ENCODE results near the gene FXYD4.

The FXYD4 gene

DNA sequence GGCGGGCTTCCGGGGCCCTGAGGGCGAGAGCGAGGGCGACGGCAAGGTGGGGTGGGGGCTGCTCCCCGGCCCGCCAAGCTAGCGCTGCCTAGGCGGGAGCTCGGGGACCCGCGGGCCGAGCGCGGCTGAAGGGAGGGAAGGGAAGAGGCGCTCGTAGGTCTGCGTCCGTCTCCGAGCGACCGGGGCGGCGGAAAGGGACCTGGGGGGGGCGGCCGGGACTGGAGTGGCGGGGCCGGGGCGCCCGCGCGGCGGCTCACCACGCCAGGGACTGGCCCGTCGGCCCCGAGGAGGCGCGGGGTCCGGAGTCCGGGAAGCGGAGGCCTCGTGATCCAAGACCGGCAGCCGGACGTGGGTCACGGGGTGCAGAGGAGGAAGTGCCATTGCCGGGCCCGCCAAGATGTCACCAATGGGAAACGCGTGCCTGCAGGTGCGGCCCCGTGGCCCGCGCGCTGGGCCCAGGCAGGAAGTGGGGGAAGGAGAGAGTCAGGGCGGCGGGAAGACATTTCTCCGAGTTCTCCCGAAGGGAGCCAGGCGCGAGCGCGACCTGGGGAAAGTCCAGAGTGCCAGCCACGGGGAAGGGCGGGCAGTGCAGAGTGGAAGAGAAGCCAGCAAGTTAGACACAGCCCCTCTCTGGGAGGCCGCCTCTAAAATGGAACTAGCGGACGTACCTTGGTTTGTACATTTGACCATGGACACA is 25.6 kb downstream of the FXYD4 start:
- no peak for DNase-seq

GRCh38 chr10:43398939-43399319 is 27.5 kb downstream of the FXYD4 start:
- no peak for DNase-seq

DNA sequence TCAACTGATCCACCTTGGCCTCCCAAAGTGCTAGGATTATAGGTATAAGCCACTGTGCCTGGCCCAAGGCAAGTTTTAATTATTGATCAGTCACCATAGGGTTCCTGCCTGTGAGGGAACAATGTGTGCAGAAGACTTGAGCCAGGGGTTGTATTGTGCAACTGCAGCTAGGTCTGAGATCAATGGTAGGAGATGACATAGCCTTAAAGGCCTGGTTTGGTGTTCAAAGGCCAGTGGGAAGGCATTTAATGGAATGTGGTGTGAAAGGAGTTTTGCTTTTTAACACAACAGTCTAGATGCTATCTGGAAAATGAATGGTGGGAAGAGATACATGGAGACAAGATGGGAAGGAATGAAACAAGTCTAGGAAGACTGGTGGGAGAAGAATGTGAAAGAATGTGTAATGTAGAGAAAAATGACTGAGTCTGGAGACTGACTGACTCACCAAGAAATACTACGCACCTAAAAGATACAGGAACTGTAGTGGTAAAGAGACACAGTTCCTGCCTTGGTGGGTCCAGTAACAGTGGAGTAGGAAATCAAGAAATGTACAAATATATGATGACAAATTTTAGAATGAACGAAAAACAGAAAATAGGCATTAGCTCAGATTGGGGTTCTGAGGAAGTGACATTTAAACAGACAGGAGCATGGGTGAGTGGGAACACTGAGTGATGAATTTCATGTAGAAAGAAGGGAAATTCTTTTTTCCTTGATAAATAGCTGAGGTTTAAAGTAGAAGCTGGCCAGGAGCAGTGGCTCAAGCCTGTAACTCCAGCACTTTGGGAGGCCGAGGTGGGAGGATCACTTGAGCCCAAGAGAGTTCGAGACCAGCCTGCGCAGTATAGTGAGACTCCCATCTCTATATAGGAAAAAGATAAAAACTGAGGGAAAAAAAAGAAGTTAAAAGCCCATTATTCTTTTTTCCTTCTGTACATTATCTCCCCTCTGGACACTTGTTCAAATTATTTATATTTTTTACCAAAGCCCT is 28.2 kb downstream of the FXYD4 start:
- DNase-seq, result no peak

DNA sequence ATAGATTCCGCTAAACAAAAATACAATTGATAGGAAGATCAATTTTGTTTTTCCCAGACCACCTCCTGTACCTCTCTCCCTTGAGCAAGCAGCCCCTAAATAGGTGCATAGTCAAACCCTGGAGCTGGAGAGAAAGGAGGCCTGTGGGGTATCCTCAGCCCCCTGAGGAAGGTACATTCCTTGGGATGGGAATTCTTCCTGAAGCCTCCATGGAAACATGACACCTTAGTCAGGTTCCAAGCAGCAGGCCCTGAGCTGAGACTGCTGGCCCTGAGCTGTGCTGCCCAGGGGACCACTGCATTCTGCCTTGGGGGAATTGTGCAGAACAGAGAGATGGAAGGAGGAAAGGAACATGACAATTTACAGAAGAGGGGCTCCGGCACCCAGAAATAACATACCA is 30.2 kb downstream of the FXYD4 start:
- DNase-seq, result no peak

GRCh38 chr10:43402176-43402575 is 30.7 kb downstream of the FXYD4 start:
- no peak for DNase-seq

DNA sequence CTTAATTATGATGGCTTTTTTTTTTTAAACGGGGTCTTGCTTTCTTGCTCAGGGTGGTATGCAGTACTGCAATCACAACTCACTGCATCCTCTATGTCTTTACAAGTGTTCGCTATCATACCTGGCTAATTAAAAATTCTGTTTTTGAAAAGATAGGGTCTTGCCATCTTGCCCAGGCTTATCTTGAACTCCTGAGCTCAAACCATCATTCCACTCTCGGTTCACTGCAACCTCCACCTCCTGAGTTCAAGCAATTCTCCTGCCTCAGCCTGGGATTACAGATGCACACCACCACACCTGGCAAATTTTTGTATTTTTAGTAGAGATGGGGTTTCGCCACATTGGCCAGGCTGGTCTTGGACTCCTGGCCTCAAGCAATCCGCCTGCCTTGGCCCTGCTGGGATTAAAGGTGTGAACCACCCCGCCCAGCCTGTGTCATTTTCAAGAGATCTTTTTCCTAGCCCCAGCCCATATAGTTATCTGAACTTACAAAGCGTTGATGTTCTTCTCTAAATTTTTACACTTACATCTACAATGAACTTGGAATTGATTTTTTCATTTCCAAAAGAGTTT is 31.5 kb downstream of the FXYD4 start:
- DNase-seq, result no peak

DNA sequence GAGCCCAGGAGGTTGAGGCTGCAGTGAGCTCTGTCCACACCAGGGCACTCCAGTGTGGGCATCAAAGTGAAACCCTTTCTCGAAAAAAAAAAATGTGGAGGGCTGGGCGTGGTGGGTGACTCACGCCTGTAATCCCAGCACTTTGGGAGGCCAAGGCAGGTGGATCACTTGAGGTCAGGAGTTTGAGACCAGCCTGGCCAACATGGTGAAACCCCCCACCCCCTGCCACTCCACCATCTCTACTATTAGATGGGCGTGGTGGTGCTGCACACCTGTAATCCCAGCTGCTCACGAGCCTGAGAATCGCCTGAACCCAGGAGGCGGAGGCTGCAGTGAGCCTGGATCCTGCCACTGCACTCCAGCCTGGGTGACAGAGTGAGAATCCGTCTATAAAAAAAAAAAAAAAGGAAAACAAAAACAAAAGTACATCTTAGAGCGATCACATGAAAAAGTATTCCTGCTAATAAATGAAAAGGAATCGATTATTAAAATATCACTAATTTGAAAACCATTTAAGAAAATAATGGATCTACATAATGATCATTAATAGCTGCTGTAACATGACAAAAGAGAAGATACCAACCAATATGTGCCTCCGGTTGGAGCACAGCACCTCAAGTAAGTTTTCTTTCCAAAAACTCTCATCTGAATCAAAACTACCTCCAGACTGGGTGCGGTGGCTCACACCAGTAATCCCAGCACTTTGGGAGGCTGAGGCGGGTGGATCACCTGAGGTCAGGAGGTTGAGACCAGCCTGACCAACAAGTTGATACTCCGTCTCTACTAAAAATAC is 32.7 kb downstream of the FXYD4 start:
- no peak for DNase-seq

DNA sequence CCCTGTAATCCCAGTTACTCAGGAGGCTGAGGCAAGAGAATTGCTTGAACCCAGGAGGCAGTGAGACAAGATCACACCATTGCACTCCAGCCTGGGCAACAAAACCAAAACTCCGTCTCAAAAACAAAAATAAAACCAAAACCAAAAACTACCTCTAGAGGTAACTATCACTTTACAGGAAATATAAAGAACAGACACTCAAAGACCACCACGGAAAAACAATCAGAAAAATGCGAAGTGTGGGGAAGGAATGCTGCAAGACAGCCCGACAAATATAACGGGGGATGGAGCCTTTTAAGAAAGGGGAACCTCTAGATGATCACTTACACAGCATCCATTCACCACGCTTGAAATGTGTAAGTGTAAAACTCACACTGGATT is 33.3 kb downstream of the FXYD4 start:
- DNase-seq, result no peak

DNA sequence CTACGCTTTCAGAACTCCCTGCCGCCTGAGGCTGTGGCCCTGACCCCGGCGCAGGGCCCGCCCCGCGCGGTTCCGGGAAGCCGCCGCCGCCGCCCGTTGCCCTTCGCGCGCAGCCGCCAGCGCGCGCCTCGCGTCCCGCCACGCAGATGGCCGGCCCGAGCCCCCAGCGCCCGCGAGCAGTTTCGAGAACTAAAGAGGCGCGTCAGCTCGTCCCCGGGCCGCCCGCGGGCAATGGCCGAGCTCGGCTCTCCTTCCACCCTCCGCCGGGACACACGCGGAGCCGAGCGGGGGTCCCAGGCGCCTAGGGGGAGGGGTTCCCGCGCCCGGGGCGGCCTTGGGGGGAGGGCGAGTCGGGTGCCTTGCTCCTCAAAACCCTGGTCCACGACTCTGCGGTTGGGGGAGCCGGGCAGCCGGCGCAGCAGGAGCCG is 35.7 kb downstream of the FXYD4 start:
- no peak for DNase-seq

DNA sequence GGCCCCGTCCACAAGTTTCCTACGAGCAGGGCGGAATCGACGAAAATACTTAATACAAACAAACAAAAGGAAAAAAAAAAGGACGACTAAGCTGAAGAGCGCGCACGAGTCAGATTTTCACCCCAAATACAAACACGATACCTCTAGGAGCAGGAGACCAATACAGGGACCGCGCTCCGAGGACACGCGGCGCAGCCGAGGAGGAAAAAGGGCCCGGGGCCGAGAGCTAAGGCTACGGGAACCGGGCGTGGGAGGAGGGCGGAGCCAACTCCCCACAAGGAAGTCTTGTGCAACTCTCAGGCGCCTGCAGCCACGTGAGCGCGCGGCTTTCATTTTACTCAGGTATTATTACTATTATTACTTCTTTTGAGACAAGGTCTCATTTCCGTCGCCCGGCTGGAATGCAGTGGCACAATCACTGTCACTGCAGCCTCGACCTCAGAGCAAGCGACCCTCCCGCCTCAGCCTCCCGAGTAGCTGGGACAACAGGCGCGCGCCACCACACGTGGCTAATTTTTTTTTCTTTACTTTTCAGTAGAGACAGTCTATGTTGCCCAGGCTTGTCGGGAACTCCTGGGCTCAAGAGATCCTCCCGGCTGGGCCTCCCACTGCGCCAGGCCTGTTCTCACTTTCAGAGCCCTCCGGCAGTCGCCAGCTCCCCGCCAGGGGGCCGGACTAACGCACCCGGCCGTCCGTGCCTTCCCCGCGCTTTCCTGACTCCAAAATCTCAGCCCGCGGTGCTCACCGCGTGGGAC is 36.3 kb downstream of the FXYD4 start:
- no peak for DNase-seq

- DNase-seq, result no peak
Measured at GRCh38 chr10:43408331-43408709, 36.9 kb downstream of the FXYD4 start.

- no peak for DNase-seq
Measured at GRCh38 chr10:43408710-43409384, 37.4 kb downstream of the FXYD4 start, which contains the start of gene HNRNPF. HNRNPF (minus strand) TSS chr10:43409186; CDS start chr10:43387884, 21,302 bp downstream.

DNA sequence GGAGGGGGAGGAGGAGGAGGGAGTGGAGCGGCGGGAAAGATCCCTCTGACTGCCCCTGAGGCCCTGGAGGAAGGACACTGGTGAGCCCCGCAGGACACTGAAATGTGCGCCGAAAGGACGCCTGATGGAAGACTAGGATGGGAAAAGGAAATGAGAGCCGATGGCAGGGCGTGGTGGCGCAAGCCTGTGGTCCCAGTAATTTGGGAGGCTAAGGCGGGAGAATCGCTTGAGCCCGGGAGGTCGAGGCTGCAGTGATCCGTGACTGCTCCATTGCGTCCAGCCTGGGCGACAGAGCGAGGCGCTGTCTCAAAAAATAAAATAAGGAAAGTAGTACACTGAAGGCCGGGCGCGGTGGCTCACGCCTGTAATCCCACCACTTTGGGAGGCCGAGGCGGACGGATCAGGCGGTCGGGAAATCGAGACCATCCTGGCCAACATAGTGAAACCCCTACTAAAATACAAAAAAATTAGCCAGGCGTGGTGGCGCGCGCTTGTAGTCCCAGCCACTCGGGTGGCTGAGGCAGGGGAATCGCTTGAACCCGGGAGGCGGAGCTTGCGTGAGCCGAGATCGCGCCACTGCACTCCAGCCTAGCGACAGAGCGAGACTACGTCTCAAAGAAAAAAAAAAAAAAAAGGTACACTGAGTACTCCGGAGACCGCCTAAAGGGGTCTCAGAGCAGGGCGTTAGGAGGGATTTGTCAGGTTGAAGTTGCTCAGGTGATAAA is 38.1 kb downstream of the FXYD4 start:
- no peak for DNase-seq

- no peak for DNase-seq
Measured at GRCh38 chr10:43410345-43410744, 38.9 kb downstream of the FXYD4 start.

DNA sequence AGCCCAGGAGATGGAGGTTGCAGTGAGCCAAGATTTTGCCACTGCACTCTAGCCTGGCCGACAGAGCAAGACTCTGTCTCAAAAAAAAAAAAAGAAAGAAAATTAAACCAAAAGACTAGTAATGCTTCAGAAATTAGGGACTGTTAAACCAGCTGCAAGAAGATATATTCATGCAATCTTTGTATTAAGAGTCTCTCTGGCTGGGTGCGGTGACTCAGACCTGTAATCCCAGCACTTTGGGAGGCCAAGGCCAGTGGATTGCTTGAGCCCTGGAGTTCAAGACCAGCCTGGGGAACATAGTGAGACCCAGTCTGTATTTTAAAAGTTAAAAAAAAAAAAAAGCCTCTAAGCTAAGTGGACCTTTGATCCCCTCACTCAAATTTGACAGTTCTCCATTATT is 40.1 kb downstream of the FXYD4 start:
- DNase-seq, result no peak

- DNase-seq, result no peak
Measured at GRCh38 chr10:43415544-43415943, 44.1 kb downstream of the FXYD4 start.

DNA sequence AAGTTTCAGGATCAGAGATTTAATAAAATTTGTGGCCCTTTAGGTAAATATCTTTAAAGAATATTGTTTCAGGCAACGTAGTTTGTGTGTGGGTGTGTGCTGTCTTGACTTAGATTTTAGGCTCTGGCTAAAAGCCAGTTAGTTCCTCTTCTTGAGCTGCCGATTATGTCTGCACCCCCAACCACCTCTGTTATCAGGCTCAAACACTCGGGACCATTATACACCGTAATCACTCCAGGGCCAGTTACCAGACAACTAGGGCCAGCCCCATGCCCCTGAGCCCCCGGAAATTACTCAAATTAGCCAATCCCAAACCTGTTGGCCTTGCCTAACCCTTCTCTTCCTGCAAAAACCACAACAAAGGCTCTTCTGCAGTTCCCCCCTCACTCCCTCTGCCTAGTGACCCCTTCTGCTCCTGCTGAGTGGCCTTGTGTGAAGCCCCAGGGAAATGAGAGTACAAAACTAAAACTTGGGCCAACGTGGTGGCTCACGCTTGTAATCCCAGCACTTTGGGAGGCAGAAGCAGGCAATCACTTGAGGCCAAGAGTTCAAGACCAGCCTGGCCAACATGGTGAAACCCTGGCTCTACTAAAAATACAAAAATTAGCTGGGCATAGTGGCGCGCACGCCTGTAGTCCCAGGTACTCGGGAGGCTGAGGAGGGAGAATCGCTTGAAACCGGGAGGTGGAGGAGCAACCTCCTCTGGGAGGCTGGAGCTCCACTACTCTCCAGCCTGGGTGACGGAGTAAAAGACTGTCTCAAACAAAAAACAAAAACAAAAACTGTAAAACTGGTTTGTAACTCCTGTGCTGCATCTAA is 46.7 kb downstream of the FXYD4 start:
- DNase-seq, result no peak

- no peak for DNase-seq
Measured at GRCh38 chr10:43419997-43420368, 48.5 kb downstream of the FXYD4 start.

DNA sequence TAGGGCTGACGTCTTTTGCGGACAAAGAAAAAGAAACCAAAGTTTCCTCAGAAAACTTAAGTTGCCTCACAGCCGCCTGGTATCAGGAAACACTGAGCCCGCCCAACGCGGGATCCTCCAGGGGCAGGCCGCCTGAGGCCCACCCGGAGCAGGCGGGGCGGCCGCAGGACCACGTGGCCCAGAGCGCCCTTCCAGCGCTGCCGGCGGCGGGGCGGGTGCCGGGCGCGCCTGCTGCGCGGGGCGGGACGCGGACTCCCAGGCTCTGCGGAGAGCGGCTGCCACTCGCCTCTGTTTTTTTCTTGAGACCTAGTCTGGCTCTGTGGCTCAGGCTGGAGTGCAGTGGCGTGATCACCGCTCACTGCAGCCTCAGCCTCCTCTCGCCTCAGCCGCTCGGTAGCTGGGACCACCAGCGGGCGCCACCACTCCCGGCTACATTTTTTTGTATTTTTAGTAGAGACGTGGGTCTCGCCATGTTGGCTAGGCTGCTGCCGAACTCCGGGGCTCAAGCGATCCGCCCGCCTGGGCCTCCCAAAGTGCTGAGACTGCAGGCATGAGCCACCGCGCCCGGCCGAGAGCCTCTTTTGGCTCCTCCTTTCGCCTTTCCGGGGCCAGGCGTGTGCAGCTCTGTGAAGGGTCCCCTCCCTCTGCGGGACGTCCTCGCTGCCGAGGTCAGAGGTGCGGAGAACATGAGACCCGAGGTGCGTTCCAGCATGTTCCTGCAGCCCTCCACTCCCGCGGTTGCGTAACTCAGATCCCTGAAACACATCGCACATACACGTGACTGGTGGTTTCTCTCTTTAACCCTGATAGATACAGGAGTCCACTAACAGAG is 49.1 kb downstream of the FXYD4 start:
- DNase-seq, result no peak
